Pulmonary artery endothelial cell (primary cell): ENCODE measurements around the gene TOLLIP. TPM values are rescaled to one million over a fixed set of nuclear protein-coding genes. Genes with fewer than 3 reads are reported as not detected.
"Not testable (repeated sequence)": the region's sequence is repeated elsewhere in the genome, so short reads cannot be mapped to it uniquely, and the experiment has no call there.

ENCODE experiments used
- DNase-seq: peaks from one replicate; pipeline ENCODE4 v3.0.0-alpha.2; 2011; ENCODE audit warnings: low read depth, low spot score
- total RNA-seq: library from RNA; depleted of rRNA; stranded (reverse); fragments of >200 nt; gene quantifications from 2 replicates; pipeline ENCODE4 v1.2.3, GENCODE V29; 2014

Gene TOLLIP
- 26.0 and 30.1 TPM in 2 replicates for total RNA-seq

- DNase-seq, result peak; percentile 46
These were observed at the start of gene TOLLIP for GRCh38 chr11:1309498-1310317. Gene TOLLIP, minus strand, starts transcription at chr11:1309632. Its CDS starts 134 bp downstream, at chr11:1309498.

- DNase-seq, result not testable (repeated sequence)
These were observed 49.5 kb upstream of the TOLLIP start for GRCh38 chr11:1358931-1359330.

- no peak for DNase-seq
These were observed 48.9 kb upstream of the TOLLIP start for GRCh38 chr11:1358286-1358685.

GRCh38 chr11:1356478-1356960 lies 47.1 kb upstream of the TOLLIP start:
- no peak for DNase-seq

GRCh38 chr11:1356007-1356435 lies 46.6 kb upstream of the TOLLIP start:
- DNase-seq, result no peak

GRCh38 chr11:1354125-1354938 lies 44.9 kb upstream of the TOLLIP start:
- DNase-seq, result no peak

- DNase-seq, result no peak
These were observed 44.1 kb upstream of the TOLLIP start for GRCh38 chr11:1353383-1354124.

GRCh38 chr11:1352696-1353382 lies 43.4 kb upstream of the TOLLIP start:
- no peak for DNase-seq

GRCh38 chr11:1351278-1351937 lies 42.0 kb upstream of the TOLLIP start:
- DNase-seq, result no peak

- DNase-seq, result no peak
These were observed 40.8 kb upstream of the TOLLIP start for GRCh38 chr11:1350086-1350725.

GRCh38 chr11:1349327-1350041 lies 40.1 kb upstream of the TOLLIP start:
- DNase-seq, result no peak

GRCh38 chr11:1348796-1349326 lies 39.4 kb upstream of the TOLLIP start:
- DNase-seq, result no peak

GRCh38 chr11:1348146-1348795 lies 38.8 kb upstream of the TOLLIP start:
- no peak for DNase-seq

GRCh38 chr11:1347411-1347999 lies 38.1 kb upstream of the TOLLIP start:
- DNase-seq, result not testable (repeated sequence)

- DNase-seq, result no peak
These were observed 37.4 kb upstream of the TOLLIP start for GRCh38 chr11:1346669-1347390.

- no peak for DNase-seq
These were observed 36.5 kb upstream of the TOLLIP start for GRCh38 chr11:1345737-1346513.
